Kidney capillary endothelial cell (primary cell): ENCODE results near the gene FBLN2.

Source experiments
- DNase-seq: peaks from one replicate; pipeline ENCODE4 v3.0.0-alpha.2; 2018; ENCODE audit warnings: low spot score

Gene FBLN2

DNA sequence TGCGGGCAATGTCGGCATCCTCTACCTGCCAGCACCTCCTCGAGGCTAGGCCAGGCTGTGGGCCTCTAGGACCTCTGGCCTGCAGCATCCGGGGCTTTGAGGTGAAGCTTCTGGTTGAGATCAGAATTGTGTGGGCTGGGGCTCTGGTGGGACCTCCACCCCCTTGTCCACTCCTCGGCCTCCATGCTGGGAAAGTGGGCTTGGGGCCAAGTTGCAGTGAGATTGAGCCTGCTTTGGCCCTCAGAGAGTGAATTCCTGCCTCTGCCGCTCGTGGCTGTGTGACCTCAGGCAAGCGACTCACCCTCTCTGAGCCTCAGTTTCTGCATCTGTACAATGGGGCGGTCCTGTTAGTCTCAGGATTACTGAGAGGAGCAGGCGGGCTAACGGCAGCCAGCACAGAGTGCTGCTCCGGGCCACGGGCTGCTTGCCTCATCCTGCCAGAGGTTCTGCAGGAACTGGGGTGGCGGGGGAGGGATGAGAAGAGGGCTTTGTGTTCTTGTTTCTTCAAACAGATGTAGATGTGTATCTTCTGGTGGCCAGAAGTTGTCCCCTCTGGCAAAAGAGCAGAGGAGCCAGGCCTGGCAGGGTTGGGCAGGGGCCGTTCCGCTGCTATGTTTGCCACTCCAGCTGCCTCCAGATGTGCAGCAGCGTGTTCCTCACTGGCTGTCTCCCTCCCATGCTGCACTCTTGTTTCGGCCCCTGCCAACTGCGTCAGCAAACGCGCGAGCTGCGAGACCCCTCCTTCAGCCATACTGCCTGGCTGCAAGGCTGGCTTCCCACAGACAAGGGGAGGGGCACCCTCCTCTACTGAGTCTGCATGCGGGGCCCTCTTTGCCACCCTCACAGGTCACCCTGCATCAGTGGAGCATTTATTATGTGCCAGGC, 33.7 kb downstream of the FBLN2 start:
- DNase-seq, result no peak

DNA sequence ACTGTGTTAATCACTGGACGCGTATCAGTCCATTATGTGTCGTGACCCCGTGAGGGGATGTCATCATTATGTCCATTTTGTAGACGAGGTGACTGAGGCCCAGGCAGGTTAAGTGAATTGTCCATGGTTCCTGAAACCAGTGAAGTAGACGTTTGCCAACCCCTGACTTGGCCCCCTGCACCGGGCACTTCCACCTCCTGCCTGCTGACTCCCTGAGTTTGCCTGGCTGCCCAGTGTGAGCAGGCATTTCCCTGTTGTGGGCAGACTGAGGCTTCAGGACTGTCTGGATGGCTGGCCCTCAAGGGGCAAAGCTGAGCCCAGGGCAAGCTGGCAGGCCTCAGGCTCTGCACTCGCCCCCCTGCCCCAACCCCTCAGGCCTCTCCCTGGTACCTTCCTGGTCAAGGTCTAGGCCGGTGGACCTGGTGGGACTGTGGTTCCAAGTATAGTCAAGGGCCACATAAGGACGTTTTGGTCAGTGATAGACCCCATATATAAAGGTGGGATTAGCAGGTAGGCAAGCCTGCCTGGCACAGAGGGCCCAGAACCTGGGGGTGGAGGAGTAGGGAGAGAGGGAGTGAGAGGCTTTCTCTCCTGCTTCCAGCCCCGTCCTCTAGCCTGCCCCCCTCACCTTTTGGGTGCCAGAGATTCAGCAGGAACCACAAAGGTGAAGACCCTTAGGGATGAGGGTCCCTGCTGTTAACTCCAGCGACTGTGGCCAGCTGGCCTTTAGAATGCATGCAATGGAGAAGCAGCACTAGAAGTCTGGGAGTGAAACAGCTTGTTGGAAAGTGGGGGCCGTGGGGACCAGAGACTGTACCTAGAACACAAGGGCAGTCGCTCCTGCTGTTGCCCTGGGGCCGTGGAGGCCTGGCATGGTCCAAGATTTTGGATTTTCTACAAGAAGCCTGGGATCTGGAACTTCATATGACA, 34.6 kb downstream of the FBLN2 start:
- DNase-seq, result no peak

DNA sequence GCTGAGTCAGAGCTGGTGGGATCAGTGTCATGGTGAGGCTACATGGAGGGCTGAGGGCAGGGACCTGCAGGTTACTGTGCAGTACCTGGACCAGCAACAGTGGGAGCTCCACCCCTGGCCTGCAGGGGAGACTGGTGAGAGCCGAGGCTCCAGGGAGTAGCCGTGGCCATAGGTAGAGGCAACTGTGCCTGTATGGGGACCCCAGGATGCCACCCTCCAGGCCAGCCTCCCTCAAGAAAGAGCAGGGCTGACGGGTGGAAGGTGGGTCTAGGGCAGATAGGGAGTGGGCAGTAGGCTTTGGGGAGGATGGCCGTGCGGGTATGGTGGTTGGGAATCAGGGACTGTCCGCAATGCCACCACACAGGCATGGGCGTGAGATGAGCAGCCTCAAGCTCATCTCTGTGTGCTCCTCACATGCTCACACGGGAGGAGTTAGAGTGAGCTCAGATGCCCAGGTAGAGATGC, 35.5 kb downstream of the FBLN2 start:
- DNase-seq, result no peak

DNA sequence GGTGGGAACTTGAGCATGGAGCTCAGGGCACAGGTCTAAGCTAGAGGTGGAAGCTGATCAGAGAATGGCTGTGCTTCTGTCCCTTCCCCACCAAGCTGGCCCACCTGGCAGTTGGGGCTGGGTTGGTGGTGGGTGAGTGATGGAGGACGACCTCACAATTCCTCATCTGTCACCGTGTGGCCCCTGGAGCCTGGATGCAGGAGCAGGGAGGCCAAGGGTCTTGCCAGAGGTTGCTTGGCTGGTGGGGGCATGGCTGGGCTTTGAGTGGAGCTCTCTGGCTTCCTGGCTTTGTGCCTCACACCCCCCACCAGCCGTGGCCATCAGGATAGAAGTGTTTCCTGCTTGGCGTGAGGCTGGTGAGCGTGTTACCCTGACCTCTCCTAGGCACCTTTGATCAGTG, 36.0 kb downstream of the FBLN2 start:
- DNase-seq, result no peak

DNA sequence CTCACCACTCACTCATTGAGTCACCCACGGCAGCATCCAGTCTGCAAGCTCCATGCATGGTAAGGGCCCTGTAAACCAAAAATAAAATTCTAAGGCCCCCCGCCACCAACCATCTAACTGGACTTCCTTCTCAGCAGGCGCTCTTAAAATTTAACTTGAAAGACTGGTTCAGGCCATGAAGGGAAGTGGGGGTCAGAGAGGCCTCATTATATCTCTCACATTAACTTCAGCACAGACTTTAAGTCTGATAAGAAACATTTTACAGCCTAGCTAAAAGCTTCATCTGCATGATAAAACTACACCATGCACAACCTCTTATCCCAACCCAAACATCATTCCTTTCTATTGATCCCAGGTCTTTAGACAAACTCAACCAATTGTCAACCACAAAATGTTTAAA, 38.5 kb downstream of the FBLN2 start:
- DNase-seq, result no peak

DNA sequence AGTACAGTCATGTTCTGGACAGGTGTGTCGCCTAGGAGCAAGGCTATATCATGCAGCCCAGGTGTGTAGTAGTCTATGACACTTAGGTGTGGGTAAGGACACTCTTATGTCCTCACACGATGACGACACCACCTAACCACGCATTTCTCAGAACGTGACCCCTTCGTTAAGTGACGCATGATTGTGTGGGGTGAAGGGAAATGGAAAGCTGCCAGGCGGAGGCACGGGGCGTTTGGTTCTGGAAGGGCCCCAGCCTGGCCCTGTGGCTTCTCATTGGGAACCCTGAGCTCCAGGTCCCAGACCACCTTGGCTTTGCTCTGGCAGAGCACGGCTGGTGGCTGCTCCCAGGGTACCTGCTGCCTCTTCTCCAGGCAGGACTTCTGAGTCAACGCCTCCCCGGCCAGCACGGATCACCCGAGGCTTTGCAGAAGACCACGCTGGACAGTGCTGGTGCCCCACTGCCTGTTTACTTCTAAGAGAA, 39.3 kb downstream of the FBLN2 start:
- no peak for DNase-seq

DNA sequence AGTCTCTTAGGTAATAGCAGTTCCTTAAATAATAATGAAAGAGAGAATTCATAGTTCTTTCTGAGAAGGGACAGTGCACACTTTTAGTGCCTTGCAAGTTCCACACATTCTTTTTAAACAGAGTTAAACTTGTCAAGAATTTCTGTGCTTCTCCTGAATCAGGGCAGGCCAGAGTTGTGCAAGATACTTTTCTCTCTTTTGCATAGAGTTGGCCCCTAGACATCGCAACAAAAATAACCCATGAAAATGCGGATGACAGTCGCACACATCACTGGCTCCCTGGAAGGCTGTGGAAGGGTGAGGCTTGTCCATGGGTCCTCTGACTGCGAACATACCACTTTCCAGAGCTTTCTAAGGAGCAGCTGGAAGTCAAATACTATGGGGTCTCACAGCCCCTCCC, 40.1 kb downstream of the FBLN2 start:
- no peak for DNase-seq

DNA sequence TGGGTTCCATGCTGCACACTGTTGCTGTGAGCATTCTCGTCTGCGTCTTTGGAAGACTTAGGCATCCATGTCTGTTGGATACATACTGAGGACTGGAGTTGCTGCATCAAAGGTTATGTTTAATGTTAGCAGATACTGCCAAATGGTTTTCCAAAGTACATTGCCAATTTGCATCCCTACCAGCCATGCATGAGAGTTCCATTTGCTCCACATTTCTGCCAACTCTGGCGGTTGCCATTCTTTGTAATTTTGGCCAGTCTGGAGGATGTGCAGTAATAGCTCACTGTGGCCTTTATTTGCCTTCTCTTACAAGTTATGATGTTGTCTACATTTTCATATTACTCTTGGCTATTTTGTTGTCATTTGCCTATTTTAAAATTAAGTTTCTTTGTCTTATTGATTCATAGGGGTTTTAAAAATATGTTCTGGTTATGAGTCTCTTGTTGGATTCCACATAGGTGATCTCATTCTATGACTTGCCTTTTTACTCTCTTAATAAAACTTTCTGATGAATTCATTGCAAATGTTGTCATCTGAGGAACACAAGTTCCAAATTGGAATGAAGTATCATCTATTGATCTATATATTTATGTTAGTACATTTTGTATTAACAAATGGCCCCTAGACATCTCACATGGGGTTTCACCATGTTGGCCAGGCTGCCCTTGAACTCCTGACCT, 42.1 kb downstream of the FBLN2 start:
- no peak for DNase-seq

DNA sequence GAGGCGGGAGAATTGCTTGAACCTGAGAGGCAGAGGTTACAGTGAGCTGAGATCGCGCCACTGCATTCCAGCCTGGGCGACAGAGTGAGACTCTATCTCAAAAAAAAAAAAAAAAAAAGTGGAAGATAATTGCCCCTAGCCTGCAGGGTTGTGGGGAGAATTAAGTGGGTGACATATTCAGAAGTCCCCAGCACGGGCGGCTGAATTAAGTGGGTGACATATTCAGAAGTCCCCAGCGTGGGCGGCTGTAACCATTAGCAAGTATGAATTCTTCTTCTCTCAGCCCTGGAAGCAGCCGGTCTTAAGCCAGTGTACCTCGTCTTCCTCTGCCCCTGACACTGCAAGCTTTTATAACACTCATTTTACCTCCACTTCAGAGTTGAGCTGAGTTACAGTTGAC, 44.7 kb downstream of the FBLN2 start:
- no peak for DNase-seq

DNA sequence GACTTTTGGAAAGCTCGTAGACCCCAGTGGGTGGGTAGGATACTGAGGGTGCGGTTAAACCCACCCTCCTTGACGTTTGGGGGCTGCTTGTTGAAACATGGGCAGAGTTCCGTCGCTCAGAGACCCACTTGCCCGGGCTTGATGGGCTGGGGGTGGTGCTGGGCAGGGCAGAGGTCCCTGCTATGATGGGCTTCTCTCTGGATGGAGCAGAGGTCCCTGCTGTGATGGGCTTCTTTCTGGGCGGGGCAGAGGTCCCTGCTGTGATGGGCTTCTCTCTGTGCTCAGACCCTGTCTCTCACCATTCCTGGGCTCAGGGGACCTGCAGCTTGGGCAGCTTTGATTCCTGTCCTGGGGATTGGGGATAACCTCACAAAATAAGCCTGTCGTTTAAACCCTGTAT, 45.2 kb downstream of the FBLN2 start:
- DNase-seq, result no peak

DNA sequence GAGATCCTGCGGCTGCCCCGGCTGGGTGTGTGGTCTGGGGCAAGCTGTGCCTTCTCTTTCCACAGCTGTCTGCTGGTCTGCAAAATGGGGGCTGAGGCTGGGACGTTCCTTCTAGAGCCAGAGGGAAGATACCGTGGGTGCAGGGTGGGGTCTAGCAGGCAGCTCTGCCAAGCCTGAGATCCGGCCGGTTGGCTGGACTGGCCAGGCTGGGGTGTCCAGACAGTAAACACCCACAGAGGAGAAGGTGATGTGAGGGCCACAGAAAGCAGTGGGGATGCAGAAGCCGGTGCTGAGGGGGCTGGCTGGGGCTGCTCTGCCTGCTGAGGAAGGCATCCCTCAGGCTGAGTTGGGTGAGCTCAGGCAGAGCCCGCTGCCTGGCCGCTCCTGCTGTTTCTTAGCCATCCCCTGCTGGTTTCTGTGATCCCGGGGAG, 46.1 kb downstream of the FBLN2 start:
- DNase-seq, result no peak

DNA sequence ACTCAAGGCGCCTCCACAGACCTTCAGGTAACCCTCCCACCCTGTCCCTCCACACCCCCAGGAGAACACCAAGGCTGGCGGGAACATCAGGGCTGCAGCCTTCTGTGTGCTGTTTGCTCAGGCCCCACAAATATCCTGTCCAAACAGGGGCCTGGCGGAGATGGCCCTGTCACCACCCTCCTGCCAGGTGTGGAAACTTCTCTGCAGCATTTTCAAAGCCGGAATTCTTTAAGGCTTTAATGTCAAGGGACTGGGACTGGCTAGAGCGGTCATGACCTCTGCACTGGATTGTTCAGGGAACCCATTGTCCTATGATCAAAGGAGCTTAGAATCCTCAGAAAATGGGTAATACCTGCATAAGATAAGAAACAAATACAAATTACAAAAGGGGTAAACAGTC, 46.6 kb downstream of the FBLN2 start:
- no peak for DNase-seq

DNA sequence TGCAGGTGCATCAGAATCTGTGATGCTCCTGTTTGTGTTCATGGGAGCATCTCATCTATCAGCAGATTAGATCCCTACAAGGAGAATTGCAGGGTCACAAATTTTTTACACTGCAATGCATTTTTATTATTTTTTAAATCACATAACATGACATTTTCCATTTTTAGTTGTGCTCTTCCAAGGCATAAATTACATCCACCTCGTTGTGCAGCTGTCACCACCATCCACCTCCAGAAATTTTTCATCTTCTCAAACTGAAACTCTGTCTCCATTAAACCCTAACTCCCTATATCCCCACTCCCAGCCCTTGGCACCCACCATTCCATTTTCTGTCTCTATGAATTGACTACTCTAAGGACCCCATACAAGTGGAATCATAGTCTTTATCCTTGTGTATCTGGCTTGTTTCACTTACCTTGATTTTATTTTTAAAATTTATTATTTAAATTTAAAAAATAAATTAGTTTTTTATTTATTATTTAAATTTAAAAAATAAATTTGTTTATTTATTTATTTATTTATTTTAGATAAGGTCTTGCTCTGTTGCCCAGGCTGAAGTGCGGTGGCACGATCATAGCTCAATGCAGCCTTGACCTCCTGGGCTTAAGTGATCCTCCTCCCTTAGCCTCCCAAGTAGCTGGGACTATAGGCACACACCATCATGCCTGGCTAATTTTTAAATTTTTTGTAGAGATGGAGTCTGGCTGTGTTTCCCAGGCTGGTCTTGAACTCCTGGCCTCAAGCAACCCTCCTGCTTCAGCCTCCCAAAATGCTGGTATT, 47.7 kb downstream of the FBLN2 start:
- no peak for DNase-seq

DNA sequence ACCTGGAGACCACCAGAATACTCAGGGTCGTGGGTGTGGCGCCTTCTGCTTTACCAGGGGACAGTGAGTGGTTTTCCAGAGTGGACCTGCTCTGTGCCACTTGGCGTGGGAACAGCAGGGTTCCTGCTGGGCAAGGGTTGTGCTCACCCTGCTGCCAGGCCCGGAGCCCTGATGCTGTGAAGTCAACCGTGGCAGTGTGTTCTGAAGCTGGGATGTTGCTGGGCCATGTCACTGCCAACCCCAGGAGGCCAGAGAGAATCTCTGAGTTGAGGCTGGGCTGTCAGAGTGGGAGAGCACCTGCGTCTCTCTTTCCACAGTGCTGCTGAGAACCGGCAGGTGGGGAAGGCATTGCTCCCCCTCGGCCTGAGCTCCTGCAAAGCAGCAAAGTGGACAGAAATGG, 48.7 kb downstream of the FBLN2 start:
- no peak for DNase-seq

DNA sequence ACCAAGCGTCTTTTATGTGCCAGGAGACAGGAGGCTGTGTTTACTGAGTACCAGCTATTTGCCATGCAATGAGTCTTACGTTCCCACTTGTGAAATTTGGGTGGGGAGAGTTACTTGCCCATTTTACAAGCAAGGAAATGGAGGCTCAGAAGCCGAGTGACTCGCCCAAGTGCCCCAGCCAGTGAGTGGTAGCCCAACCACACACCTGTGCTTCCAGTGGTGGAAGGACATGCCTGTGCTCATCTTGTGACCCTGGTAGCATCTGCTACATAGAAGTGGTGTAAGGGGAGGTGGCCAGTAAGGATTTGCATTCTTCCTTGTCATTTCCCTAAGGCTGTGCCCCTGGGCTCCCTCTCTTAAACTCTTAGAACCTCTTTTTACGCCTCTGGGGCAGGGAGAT, 49.3 kb downstream of the FBLN2 start:
- no peak for DNase-seq

DNA sequence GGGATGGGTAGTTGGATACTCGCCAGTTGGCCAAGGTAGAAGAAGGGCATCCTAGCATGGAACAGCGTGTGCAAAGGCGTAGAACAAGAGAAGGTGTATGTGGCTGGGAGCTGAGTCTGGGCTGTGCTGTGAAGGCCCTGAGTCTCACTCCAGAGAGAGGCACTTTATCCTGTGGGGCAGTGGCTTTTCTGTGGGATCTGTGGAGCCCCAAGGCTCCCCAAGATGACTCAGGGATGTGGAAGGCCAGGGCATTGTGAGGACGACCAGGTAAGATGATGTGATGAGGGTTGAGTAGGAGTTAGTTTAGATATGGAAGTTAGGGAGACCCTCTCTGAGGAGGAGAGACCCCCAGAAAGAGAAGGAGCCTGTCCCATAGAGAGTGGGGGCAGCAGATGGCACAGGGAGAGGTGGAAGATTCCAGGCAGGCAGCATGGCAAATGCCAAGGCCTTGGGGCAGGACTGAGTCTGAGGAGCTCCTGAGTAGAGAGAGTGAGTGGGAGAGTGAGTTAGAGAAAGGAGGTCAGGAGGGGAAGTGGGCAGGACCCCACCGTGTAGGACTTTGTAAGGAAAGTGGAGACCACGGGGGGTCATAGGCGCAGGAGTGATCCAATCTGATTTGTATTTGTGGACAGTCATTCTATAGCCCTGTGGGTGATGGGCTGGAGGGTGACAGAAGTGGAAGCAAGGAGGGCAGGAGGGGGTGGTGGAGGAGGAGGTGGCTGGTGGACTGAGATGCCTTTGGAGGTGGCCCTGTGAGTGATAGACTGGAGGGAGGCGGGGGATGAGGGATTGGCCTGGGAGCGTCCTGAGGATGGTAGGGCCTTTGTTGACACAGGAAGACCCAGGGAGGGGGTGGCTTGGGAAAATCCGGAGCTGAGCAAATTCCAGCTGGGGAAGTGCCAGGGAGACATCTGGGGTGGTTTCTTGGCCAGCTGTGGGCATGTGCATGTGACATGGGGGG, 50.3 kb downstream of the FBLN2 start:
- no peak for DNase-seq

DNA sequence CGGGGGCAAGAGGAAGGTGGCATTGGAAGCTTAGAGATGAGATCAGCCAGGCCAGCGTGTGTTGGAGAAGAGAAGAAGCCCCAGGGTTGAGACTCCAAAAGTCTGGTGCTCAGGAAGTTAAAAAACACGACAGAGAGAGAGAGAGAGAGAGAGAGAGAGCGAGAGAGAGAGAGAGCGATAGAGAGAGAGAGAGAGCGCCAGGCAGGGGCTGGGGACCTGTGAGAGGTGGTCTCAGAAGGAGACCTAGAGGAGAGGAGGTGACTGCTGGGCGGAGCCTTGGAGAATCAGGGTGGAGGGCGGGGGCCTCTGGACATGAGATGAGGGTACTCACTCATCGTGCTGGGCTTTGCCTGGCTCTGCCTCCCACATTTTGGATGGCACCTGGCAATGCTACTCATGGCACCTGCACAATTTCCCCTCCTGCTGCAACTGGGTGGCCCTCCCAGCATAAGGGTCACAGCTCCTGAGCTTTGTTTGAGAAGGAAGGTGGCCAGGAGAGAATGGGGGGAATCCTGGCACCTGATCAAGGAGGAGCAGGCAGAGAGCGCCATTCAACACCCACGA, 51.0 kb downstream of the FBLN2 start:
- no peak for DNase-seq

DNA sequence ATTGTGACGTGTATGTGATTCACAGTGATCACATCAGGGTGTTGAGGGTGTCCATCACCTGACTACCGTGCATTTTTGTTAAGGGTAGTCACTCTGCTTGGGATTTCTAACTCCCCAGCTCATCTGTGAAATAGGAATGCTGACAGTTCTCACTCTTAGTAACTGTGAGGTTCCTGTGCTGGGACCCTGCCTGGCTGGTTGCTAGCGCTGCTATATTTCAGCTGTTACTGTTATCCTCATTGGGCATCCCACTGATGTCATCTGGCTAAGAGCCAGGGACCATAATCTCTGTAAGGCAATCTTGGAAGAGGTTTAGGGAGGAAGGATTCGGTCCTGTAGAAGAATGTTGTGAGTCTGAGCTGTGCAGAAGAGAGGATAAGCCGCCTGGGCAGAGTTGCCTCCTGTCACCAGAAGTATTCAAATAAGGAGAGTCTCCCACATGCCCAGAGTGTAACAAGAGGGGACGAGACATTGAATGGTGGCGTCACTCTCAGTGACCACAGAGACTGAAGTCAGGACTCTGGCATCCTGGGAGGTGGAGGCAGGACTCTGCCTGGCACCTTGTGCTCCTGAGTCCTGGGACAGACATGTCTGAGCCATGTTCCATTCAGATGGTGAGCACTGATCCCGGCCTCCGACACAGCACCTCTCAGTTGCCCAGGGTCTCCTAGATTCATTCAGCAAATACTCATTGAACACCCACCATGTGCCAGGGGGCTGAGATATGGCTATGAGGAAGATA, 52.2 kb downstream of the FBLN2 start:
- no peak for DNase-seq

DNA sequence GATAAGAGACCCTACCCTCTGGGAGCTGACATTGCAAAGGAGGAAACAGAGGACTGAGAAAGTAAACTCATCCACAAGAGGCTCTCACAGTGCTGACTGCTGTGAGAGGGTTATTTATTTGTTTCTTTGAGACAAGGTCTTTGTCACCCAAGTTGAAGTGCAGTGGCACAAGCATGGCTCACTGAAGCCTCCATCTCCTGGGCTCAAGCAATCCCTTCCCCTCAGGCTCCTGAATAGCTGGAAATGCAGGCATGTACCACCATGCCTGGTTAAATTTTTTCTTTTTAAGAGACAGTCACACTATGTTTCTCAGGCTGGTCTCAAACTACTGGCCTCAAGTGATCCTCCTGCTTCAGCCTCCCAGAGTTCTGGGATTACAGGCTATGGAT, 52.8 kb downstream of the FBLN2 start:
- DNase-seq, result no peak
